ENCODE measurements around the gene SPOCK1. TPM values are rescaled to one million over a fixed set of nuclear protein-coding genes. Genes with fewer than 3 reads are reported as not detected.

SPOCK1 gene
- total RNA-seq, 1 experiment from 2014 or later = 10.9 TPM

DNA sequence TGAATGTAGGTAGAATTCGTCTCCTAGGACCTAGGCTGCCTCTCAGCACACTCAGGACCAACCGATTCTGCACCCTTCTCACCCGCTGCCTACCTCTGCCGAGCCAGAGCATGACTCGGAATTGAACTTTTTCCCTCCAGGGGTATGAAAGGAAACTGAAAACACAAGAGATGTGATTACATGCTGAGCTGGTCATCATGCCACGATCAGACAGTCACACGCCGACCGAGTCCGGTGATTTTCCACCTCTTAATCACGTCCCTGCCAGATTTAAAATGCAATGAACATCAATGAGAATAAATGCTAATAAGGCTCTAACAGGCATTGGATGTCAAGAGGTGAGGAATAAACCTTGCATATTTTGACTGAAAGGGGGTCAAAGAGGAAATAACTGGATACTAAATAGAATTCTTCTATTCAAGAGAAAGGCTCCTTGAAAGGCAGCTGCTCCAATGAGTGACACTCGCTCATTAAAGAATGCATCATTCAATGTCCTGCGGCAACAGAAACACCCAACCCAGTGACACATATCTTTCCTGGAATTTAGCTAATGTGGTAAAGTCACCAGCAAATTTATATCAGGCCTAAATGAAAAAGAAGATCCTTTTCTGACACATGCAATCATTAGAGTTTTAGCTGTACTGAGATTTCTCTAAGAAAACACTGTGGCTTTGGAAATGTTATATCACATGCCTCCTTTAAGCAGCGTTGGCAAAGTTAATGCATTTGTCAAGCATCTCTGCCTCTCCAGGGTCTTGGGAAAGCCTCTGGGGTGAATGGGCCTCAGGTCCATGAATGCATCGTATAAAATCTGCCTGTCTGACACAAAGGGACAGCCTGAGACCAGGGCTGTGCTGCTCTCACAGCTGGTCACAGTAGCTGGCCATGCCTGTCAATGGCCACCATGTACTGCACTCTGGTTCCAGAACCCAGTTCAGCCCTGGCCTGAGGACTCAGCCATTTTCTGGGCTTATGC is 128.7 kb downstream of the SPOCK1 start:
- Histone ChIP-seq H2AFZ (ENCODE audit: low read length) (no peak overlapping the region), H4K20me1 (ENCODE audit: control insufficient read depth, insufficient read depth, insufficient read length) (no peaks in the 10 kb centered on the region), H3K27me3 (ENCODE audit: insufficient read depth, low read length) (no peaks in the 10 kb centered on the region), H2BK120ac (ENCODE audit: low read depth, low read length, poor library complexity, severe bottlenecking) (no peak overlapping the region), H4K8ac (replicated peaks; ENCODE audit: insufficient read length, low read depth, low read length) (no peak overlapping the region), H3K9ac (ENCODE audit: extremely low read depth, insufficient read length, low read length) (no peak overlapping the region), H3K14ac (ENCODE audit: insufficient read depth, low read length) (no peak overlapping the region), H3K79me2 (ENCODE audit: insufficient read depth, low read length) (no peaks in the 10 kb centered on the region), H2BK5ac (ENCODE audit: insufficient read length, low read length) (no peak overlapping the region), H3K23ac (ENCODE audit: insufficient read length, low read depth, low read length) (no peak overlapping the region), H2BK20ac (ENCODE audit: low read depth, low read length, poor library complexity, severe bottlenecking) (no peak overlapping the region), H4K91ac (ENCODE audit: insufficient read length, low read depth, low read length) (no peak overlapping the region), H3K79me1 (ENCODE audit: insufficient read depth, low read depth, low read length, poor library complexity, severe bottlenecking) (no peaks in the 10 kb centered on the region), H3K4me1 (ENCODE audit: insufficient read depth, low read length) (no peaks in the 10 kb centered on the region), H2BK12ac (ENCODE audit: insufficient read length, low read depth, low read length) (no peak overlapping the region), H3K4me2 (ENCODE audit: insufficient read depth, insufficient read length, low read length) (no peak overlapping the region), H3K9me3 (ENCODE audit: control insufficient read depth, low read depth, low read length) (no peaks in the 10 kb centered on the region), H3K27ac (ENCODE audit: insufficient read length, low read depth, low read length) (no peak overlapping the region), H3K56ac (ENCODE audit: insufficient read length, low read depth, low read length) (no peak overlapping the region), H4K5ac (ENCODE audit: insufficient read length, low read depth, low read length) (no peak overlapping the region), H3K18ac (ENCODE audit: insufficient read length, low read depth, low read length) (no peak overlapping the region), H3T11ph (ENCODE audit: low read length) (no peak overlapping the region), H3K4ac (ENCODE audit: low read depth, low read length) (no peak overlapping the region), H2BK15ac (ENCODE audit: low read depth, low read length) (no peak overlapping the region), H2AK5ac (ENCODE audit: insufficient read length, low read length) (no peak overlapping the region), H3K23me2 (ENCODE audit: insufficient read length, low read depth, low read length, poor library complexity, severe bottlenecking) (no peaks in the 10 kb centered on the region)
- TF ChIP-seq, protein P1, sequence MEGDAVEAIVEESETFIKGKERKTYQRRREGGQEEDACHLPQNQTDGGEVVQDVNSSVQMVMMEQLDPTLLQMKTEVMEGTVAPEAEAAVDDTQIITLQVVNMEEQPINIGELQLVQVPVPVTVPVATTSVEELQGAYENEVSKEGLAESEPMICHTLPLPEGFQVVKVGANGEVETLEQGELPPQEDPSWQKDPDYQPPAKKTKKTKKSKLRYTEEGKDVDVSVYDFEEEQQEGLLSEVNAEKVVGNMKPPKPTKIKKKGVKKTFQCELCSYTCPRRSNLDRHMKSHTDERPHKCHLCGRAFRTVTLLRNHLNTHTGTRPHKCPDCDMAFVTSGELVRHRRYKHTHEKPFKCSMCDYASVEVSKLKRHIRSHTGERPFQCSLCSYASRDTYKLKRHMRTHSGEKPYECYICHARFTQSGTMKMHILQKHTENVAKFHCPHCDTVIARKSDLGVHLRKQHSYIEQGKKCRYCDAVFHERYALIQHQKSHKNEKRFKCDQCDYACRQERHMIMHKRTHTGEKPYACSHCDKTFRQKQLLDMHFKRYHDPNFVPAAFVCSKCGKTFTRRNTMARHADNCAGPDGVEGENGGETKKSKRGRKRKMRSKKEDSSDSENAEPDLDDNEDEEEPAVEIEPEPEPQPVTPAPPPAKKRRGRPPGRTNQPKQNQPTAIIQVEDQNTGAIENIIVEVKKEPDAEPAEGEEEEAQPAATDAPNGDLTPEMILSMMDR (conservative IDR thresholded peaks at IDR 0.05) = no peak
- H3K4me3 Mint-ChIP-seq = no peak overlapping the region
- no CpG with 5 or more reads among the region's 15 CpGs for WGBS (ENCODE audit: extremely low coverage, insufficient read length, low lambda C conversion rate)
- no peaks in the 10 kb centered on the region for H3K9me3 Mint-ChIP-seq
- no peak overlapping the region for H3K27ac Mint-ChIP-seq
- H3K36me3 Mint-ChIP-seq (ENCODE audit: insufficient read depth in 1 of 3, low read depth in 3 of 3) = no peaks in the 10 kb centered on the region
- 0 out of 4 replicates have a peak, but pooled peaks cover 0 to 2% of the 10 kb centered on the region in 2 experiments for H3K4me1 Mint-ChIP-seq
- no peak for DNase-seq
- no peaks in the 10 kb centered on the region; the same call in 1 of the 2 replicates for H3K27me3 Mint-ChIP-seq (ENCODE audit: low read depth)

Measured in H9 (cell line).